ENCODE data around the gene TLCD1. TPM values are rescaled to one million over a fixed set of nuclear protein-coding genes. Genes with fewer than 3 reads are reported as not detected.

Gene TLCD1
- total and polyA plus RNA-seq, 2 of the 8 experiments (the other 6 are each of a cell fraction or from before 2014, with no cell fraction given), result 40.7 to 128 TPM

- H2BK20ac ChIP-seq (ENCODE audit: low read length), result peak overlapping the region; percentile 95
- H3K23me2 ChIP-seq (ENCODE audit: low read depth, low read length), result no peaks in the 10 kb centered on the region
- FAIRE-seq (peak; percentile 83), DNase-seq (ENCODE audit: low read depth in 1 of 2, low spot score in 2 of 2) (peak in 1 of 2 experiments; percentile 83)
- H3K4me3 ChIP-seq (ENCODE audit: extremely low read depth in 1 of 4, insufficient read depth in 2 of 4, low read depth in 3 of 4, low read length in 4 of 4), result peak overlapping the region in 2 of 4 experiments; percentile 1 to 26; a peak in 1 of 8 replicates
- peak overlapping the region; percentile 73 for H3K56ac ChIP-seq (replicated peaks; ENCODE audit: insufficient read length, low read depth, low read length)
- peaks cover 0 to 10% of the 10 kb centered on the region in 2 experiments; a peak in 1 of 4 replicates for H3K79me2 ChIP-seq (ENCODE audit: control insufficient read depth in 1 of 2, insufficient read depth in 2 of 2, low read length in 2 of 2)
- peaks cover 17 to 34% (median 24%) of the 10 kb centered on the region in 4 experiments for H3K36me3 ChIP-seq (ENCODE audit: control insufficient read depth in 2 of 4, insufficient read depth in 4 of 4, low read length in 3 of 4)
- peak overlapping the region; percentile 87 for H3K4ac ChIP-seq (replicated peaks; ENCODE audit: insufficient read length, low read depth, low read length)
- 14% methylated on average over 9 of the region's 9 CpGs; no CpG with 5 or more reads in 1 of the 2 experiments for WGBS, 2 experiments (ENCODE audit: extremely low coverage in 1 of 2, insufficient coverage in 1 of 2, insufficient read length in 1 of 2, insufficient replicate concordance in 2 of 2, low coverage in 1 of 2, low lambda C conversion rate in 2 of 2, missing lambda C conversion rate in 1 of 2)
- H2BK120ac ChIP-seq (replicated peaks; ENCODE audit: low read depth, low read length), result peak overlapping the region; percentile 94
- no peak overlapping the region for H3K14ac ChIP-seq (ENCODE audit: insufficient read length)
- ChIA-PET CTCF (ENCODE audit: partially characterized antibody) (interaction anchor here (0.6 to 7.3 kb wide), 20 partner anchors 10 to 192 kb away, joined by 3 to 134 read pairs (median 8); partner anchors contain the start of genes DHRS13, FLOT2, NEK8 and TLCD1), POLR2A (ENCODE audit: partially characterized antibody) (interaction anchor here (0.6 to 11.4 kb wide), 25 partner anchors 12 to 189 kb away, joined by 3 to 240 read pairs (median 4); partner anchors contain the start of genes FAM222B, FLOT2, NEK8 and RPL23A)
- H4K8ac ChIP-seq (ENCODE audit: extremely low read depth, insufficient read depth, low read length), result no peak overlapping the region
- peak overlapping the region; percentile 89 for H2BK12ac ChIP-seq (ENCODE audit: low read depth, low read length)
- H4K91ac ChIP-seq (replicated peaks; ENCODE audit: insufficient read length, low read length), result peak overlapping the region; percentile 78
- peak overlapping the region; percentile 44; the same call in 1 of the 2 replicates for H3K27ac ChIP-seq (ENCODE audit: low read depth, low read length)
- no peaks in the 10 kb centered on the region for H3K27me3 ChIP-seq (replicated peaks in 1 of 4; ENCODE audit: control insufficient read depth in 3 of 4, extremely low read depth in 1 of 4, insufficient read depth in 3 of 4, low read length in 3 of 4)
- H3K79me1 ChIP-seq (ENCODE audit: low read depth, low read length), result no peaks in the 10 kb centered on the region; the same call in 1 of the 2 replicates
- no peak overlapping the region for H3K23ac ChIP-seq (ENCODE audit: insufficient read length)
- no peak overlapping the region for H2BK15ac ChIP-seq (ENCODE audit: low read length)
- no peak overlapping the region for H2AFZ ChIP-seq (ENCODE audit: low read length)
- H3K9me3 ChIP-seq (ENCODE audit: insufficient read depth in 2 of 2, low read depth in 1 of 2, low read length in 1 of 2), result no peaks in the 10 kb centered on the region
- H2BK5ac ChIP-seq (ENCODE audit: low read depth, low read length), result peak overlapping the region; percentile 96; the same call in 1 of the 2 replicates
- H3K18ac ChIP-seq (ENCODE audit: extremely low read depth, low read length), result peak overlapping the region; percentile 94; the same call in 1 of the 2 replicates
- H2AK5ac ChIP-seq (ENCODE audit: low read depth, low read length), result 0 out of 2 replicates have a peak overlapping the region, but pooled peaks have one; percentile 20
- no peak overlapping the region for H4K5ac ChIP-seq (ENCODE audit: insufficient read length, low read depth, low read length)
- peaks cover 0 to 4% of the 10 kb centered on the region in 2 experiments for H4K20me1 ChIP-seq (replicated peaks in 1 of 2; ENCODE audit: control insufficient read depth in 1 of 2, insufficient read depth in 2 of 2, low read length in 2 of 2)
- no peak overlapping the region for H3K9ac ChIP-seq (replicated peaks in 1 of 4; ENCODE audit: extremely low read depth in 1 of 4, low read depth in 3 of 4, low read length in 3 of 4)
- H3K4me1 ChIP-seq (replicated peaks in 1 of 4; ENCODE audit: control insufficient read depth in 3 of 4, insufficient read depth in 4 of 4, low read length in 3 of 4), result peaks cover 9 to 25% (median 18%) of the 10 kb centered on the region in 4 experiments
- H3K4me2 ChIP-seq (ENCODE audit: insufficient read depth in 1 of 2, low read depth in 2 of 2, low read length in 2 of 2), result peak overlapping the region; percentile 51 to 62
- TF ChIP-seq TAF7 (optimal IDR thresholded peaks at IDR 0.05; ENCODE audit: borderline replicate concordance, low read depth, low read length) (peak; percentile 33), GTF2F1 (IDR thresholded peaks at IDR 0.05; ENCODE audit: borderline replicate concordance, low read depth, low read length) (no peak), EGR1 (IDR thresholded peaks at IDR 0.05; ENCODE audit: borderline replicate concordance, low read depth, low read length) (peak; percentile 85)
Observed at GRCh38 chr17:28760601-28761562, 34.8 kb upstream of the TLCD1 start.
